RWPE1 (cell line): ENCODE data around the gene CCT6A.
"Not testable (repeated sequence)": the region's sequence is repeated elsewhere in the genome, so short reads cannot be mapped to it uniquely, and the experiment has no call there.

Experiments used
- CTCF ChIA-PET: fragments of 350-600 bp; sonication (Branson Sonifier 250); formaldehyde crosslinking; extraction: SDS; loops from one replicate; lab custom pipeline; 2021; lab: Yijun Ruan, JAX
- POLR2A ChIA-PET: fragments of 400-600 bp; formaldehyde crosslinking; extraction: SDS; loops from one replicate; lab custom pipeline; 2020; ENCODE audit warnings: antibody characterized with exemption; ENCODE audit not compliant: low non-redundant PET; lab: Yijun Ruan, JAX
- DNase-seq: peaks from one replicate; pipeline ENCODE4 v3.0.0; 2012; ENCODE audit warnings: low spot score
- H3K27ac ChIP-seq: fragments of 450-650 bp; 2 replicates; pipeline ENCODE4 v1.5.1; 2017
- CTCF ChIP-seq: fragments of 450-650 bp; conservative IDR thresholded peaks from 2 replicates; pipeline ENCODE4 v1.5.1; 2017; ENCODE audit warnings: low read depth, mild to moderate bottlenecking

The CCT6A gene

GRCh38 chr7:56051053-56051338 is 569 bp upstream of the CCT6A start:
- POLR2A ChIA-PET, result interaction anchor here (0.9 to 2.2 kb wide), 5 partner anchors 14 to 68 kb away, joined by 3 to 7 read pairs (median 5); no protein-coding TSS in a partner anchor
- CTCF ChIA-PET, result interaction anchor here (0.6 kb wide), 1 partner anchor 14 kb away, joined by 5 read pairs; no protein-coding TSS in a partner anchor
- TF ChIP-seq CTCF, result no peak
- H3K27ac ChIP-seq, result peak overlapping the region; percentile 89
- DNase-seq, result no peak

- ChIA-PET POLR2A (interaction anchor here (0.5 kb wide), 1 partner anchor 47 kb away, joined by 6 read pairs; no protein-coding TSS in a partner anchor), CTCF (interaction anchor here (0.7 kb wide), 1 partner anchor 21 kb away, joined by 3 read pairs; no protein-coding TSS in a partner anchor)
- no peak for DNase-seq
- peak overlapping the region; percentile 47 for H3K27ac ChIP-seq
- no peak for TF ChIP-seq CTCF
Measured at GRCh38 chr7:56053379-56053778, 1.8 kb downstream of the CCT6A start.

GRCh38 chr7:56053993-56054392 is 2.4 kb downstream of the CCT6A start:
- ChIA-PET POLR2A (interaction anchor here (0.5 kb wide), 1 partner anchor 48 kb away, joined by 6 read pairs; no protein-coding TSS in a partner anchor), CTCF (interaction anchor here (0.6 kb wide), 1 partner anchor 9 kb away, joined by 3 read pairs; no protein-coding TSS in a partner anchor)
- DNase-seq, result no peak
- no peak overlapping the region for H3K27ac ChIP-seq
- no peak for TF ChIP-seq CTCF

- no peak overlapping the region for H3K27ac ChIP-seq
- CTCF ChIA-PET, result interaction anchor here (0.6 kb wide), 1 partner anchor 8 kb away, joined by 3 read pairs; no protein-coding TSS in a partner anchor
- TF ChIP-seq CTCF, result no peak
- no peak for DNase-seq
- POLR2A ChIA-PET, result interaction anchor here (0.7 kb wide), 1 partner anchor 11 kb away, joined by 3 read pairs; the partner anchor contains the start of genes CCT6A and PSPH
Measured at GRCh38 chr7:56062382-56062781, 10.8 kb downstream of the CCT6A start.

- CTCF ChIA-PET, result no interaction called here
- no peak for DNase-seq
- H3K27ac ChIP-seq, result peak overlapping the region; percentile 92
- POLR2A ChIA-PET, result no interaction called here
- no peak for TF ChIP-seq CTCF
Measured at GRCh38 chr7:56063500-56063881, 11.9 kb downstream of the CCT6A start.

- DNase-seq, result peak; percentile 98
- H3K27ac ChIP-seq, result peak within 1 kb of the TSS; percentile 92
- POLR2A ChIA-PET, result interaction anchor here (1.1 kb wide), 1 partner anchor 13 kb away, joined by 7 read pairs; the partner anchor contains the start of genes CCT6A and PSPH
- CTCF ChIA-PET, result no interaction called here
- peak; percentile 23; the same call in 1 of the 2 replicates for TF ChIP-seq CTCF
Measured at GRCh38 chr7:56063882-56064625, 12.5 kb downstream of the CCT6A start, which contains the start of gene SUMF2. Gene SUMF2, plus strand, starts transcription at chr7:56064286. Its CDS starts 26 bp downstream, at chr7:56064312.

GRCh38 chr7:56066376-56066775 is 14.8 kb downstream of the CCT6A start:
- DNase-seq, CTCF ChIA-PET, POLR2A ChIA-PET, H3K27ac ChIP-seq: not testable (repeated sequence)
